Activated CD8-positive, alpha-beta T cell treated with anti-CD3 and anti-CD28 coated beads, Interleukin-2, amount 10 ng/mL, durations not matched to agents 7 days and 5 days (primary cell): Measurements from ENCODE around the gene ITGB5. TPM values are rescaled to one million over a fixed set of nuclear protein-coding genes. Genes with fewer than 3 reads are reported as not detected.
"Not testable (repeated sequence)": the region's sequence is repeated elsewhere in the genome, so short reads cannot be mapped to it uniquely, and the experiment has no call there.

Experiments
- ATAC-seq: fragments of 150-1000 bp; cut with Tn5 transposase; one replicate; pipeline ENCODE4 v1.10.0; 2021; ENCODE audit warnings: moderate library complexity
- CTCF ChIA-PET: fragments of 350-600 bp; sonication (Branson Sonifier 250); formaldehyde crosslinking; loops from one replicate; lab custom pipeline; 2021; ENCODE audit warnings: antibody characterized with exemption; lab: Charles Lee
- POLR2A ChIA-PET: fragments of 350-600 bp; sonication (Branson Sonifier 250); formaldehyde crosslinking; loops from one replicate; lab custom pipeline; 2021; ENCODE audit warnings: antibody characterized with exemption; lab: Charles Lee
- DNase-seq: peaks from one replicate; pipeline ENCODE4 v3.0.0-alpha.2; 2020
- H3K27ac Mint-ChIP-seq: one replicate; pipeline ENCODE4 v1.8.0; 2021; ENCODE audit warnings: mild to moderate bottlenecking, mixed read lengths
- H3K27me3 Mint-ChIP-seq: one replicate; pipeline ENCODE4 v1.8.0; 2021; ENCODE audit warnings: low read depth, mixed read lengths
- H3K36me3 Mint-ChIP-seq: one replicate; pipeline ENCODE4 v1.8.0; 2021; ENCODE audit warnings: low read depth, mixed read lengths
- H3K4me1 Mint-ChIP-seq: one replicate; pipeline ENCODE4 v1.8.0; 2021; ENCODE audit warnings: low read depth, mixed read lengths
- H3K4me3 Mint-ChIP-seq: one replicate; pipeline ENCODE4 v1.8.0; 2021; ENCODE audit warnings: mild to moderate bottlenecking, mixed read lengths
- H3K9me3 Mint-ChIP-seq: one replicate; pipeline ENCODE4 v1.8.0; 2022; ENCODE audit warnings: mixed read lengths; ENCODE audit not compliant: insufficient read depth
- total RNA-seq, 2 experiments: library from RNA; stranded (reverse); gene quantifications; one replicate each; pipeline ENCODE4 v1.2.3, GENCODE V29; 2021

ITGB5 gene
- total RNA-seq, 2 experiments from 2014 or later = not detected

GRCh38 chr3:124831628-124832199 is 55.5 kb downstream of the ITGB5 start:
- ATAC-seq (no peak), DNase-seq (no peak)
- POLR2A ChIA-PET = no interaction called here
- no peak overlapping the region for H3K27ac Mint-ChIP-seq
- no peak overlapping the region for H3K4me3 Mint-ChIP-seq
- peaks cover 32% of the 10 kb centered on the region for H3K27me3 Mint-ChIP-seq
- no peaks in the 10 kb centered on the region for H3K36me3 Mint-ChIP-seq
- no peaks in the 10 kb centered on the region for H3K9me3 Mint-ChIP-seq
- CTCF ChIA-PET = no interaction called here
- H3K4me1 Mint-ChIP-seq = peaks cover 14% of the 10 kb centered on the region

GRCh38 chr3:124829819-124830554 is 57.2 kb downstream of the ITGB5 start:
- CTCF ChIA-PET = no interaction called here
- peaks cover 5% of the 10 kb centered on the region for H3K4me1 Mint-ChIP-seq
- POLR2A ChIA-PET = no interaction called here

GRCh38 chr3:124829178-124829818 is 57.9 kb downstream of the ITGB5 start:
- H3K9me3 Mint-ChIP-seq = no peaks in the 10 kb centered on the region
- peaks cover 3% of the 10 kb centered on the region for H3K4me1 Mint-ChIP-seq
- DNase-seq = no peak
- CTCF ChIA-PET = no interaction called here
- H3K36me3 Mint-ChIP-seq = no peaks in the 10 kb centered on the region
- no peak overlapping the region for H3K4me3 Mint-ChIP-seq
- no peak overlapping the region for H3K27ac Mint-ChIP-seq
- no peak for ATAC-seq
- POLR2A ChIA-PET = no interaction called here
- H3K27me3 Mint-ChIP-seq = peaks cover 26% of the 10 kb centered on the region

More at GRCh38 chr3:124829819-124830554, 57.2 kb downstream of the ITGB5 start:
- H3K9me3 Mint-ChIP-seq = no peaks in the 10 kb centered on the region
- DNase-seq (no peak), ATAC-seq (no peak)
- H3K4me3 Mint-ChIP-seq = no peak overlapping the region
- no peak overlapping the region for H3K27ac Mint-ChIP-seq
- H3K36me3 Mint-ChIP-seq = no peaks in the 10 kb centered on the region
- peaks cover 27% of the 10 kb centered on the region for H3K27me3 Mint-ChIP-seq

GRCh38 chr3:124827476-124828206 is 59.5 kb downstream of the ITGB5 start:
- ATAC-seq, DNase-seq, POLR2A ChIA-PET: not testable (repeated sequence)

GRCh38 chr3:124826703-124827102 is 60.5 kb downstream of the ITGB5 start:
- ATAC-seq (no peak), DNase-seq (no peak)
- H3K27ac Mint-ChIP-seq = no peak overlapping the region
- ChIA-PET CTCF (no interaction called here), POLR2A (no interaction called here)
- no peaks in the 10 kb centered on the region for H3K4me1 Mint-ChIP-seq
- H3K27me3 Mint-ChIP-seq = peaks cover 17% of the 10 kb centered on the region
- H3K36me3 Mint-ChIP-seq = no peaks in the 10 kb centered on the region
- no peak overlapping the region for H3K4me3 Mint-ChIP-seq
- H3K9me3 Mint-ChIP-seq = no peaks in the 10 kb centered on the region

More at GRCh38 chr3:124827476-124828206, 59.5 kb downstream of the ITGB5 start:
- CTCF ChIA-PET = interaction anchor here (0.6 kb wide), 1 partner anchor 374 kb away, joined by 3 read pairs; no protein-coding TSS in a partner anchor
- H3K27ac Mint-ChIP-seq, H3K9me3 Mint-ChIP-seq, H3K4me1 Mint-ChIP-seq, H3K4me3 Mint-ChIP-seq, H3K36me3 Mint-ChIP-seq: not testable (repeated sequence)
- peaks cover 19% of the 10 kb centered on the region for H3K27me3 Mint-ChIP-seq

- H3K36me3 Mint-ChIP-seq = no peaks in the 10 kb centered on the region
These were observed 62.8 kb downstream of the ITGB5 start for GRCh38 chr3:124824286-124824915.

GRCh38 chr3:124823648-124824047 is 63.5 kb downstream of the ITGB5 start:
- Mint-ChIP-seq H3K36me3 (no peaks in the 10 kb centered on the region), H3K4me3 (no peak overlapping the region), H3K27ac (no peak overlapping the region), H3K27me3 (peaks cover 25% of the 10 kb centered on the region), H3K4me1 (no peaks in the 10 kb centered on the region), H3K9me3 (no peaks in the 10 kb centered on the region)
- DNase-seq (no peak), ATAC-seq (no peak)
- ChIA-PET POLR2A (no interaction called here), CTCF (no interaction called here)

More at GRCh38 chr3:124824286-124824915, 62.8 kb downstream of the ITGB5 start:
- Mint-ChIP-seq H3K27ac (no peak overlapping the region), H3K4me3 (no peak overlapping the region), H3K27me3 (peaks cover 22% of the 10 kb centered on the region), H3K4me1 (no peaks in the 10 kb centered on the region), H3K9me3 (no peaks in the 10 kb centered on the region)
- DNase-seq (no peak), ATAC-seq (no peak)
- POLR2A ChIA-PET = no interaction called here
- CTCF ChIA-PET = no interaction called here

GRCh38 chr3:124823206-124823605 is 64.0 kb downstream of the ITGB5 start:
- ChIA-PET POLR2A (no interaction called here), CTCF (no interaction called here)
- DNase-seq (no peak), ATAC-seq (no peak)
- Mint-ChIP-seq H3K4me1 (no peaks in the 10 kb centered on the region), H3K36me3 (no peaks in the 10 kb centered on the region), H3K27me3 (peaks cover 25% of the 10 kb centered on the region), H3K27ac (no peak overlapping the region), H3K4me3 (no peak overlapping the region), H3K9me3 (no peaks in the 10 kb centered on the region)

GRCh38 chr3:124821356-124821755 is 65.8 kb downstream of the ITGB5 start:
- ATAC-seq (no peak), DNase-seq (no peak)
- Mint-ChIP-seq H3K9me3 (no peaks in the 10 kb centered on the region), H3K4me3 (no peak overlapping the region), H3K4me1 (no peaks in the 10 kb centered on the region), H3K27ac (no peak overlapping the region), H3K27me3 (peaks cover 20% of the 10 kb centered on the region), H3K36me3 (no peaks in the 10 kb centered on the region)
- CTCF ChIA-PET = no interaction called here
- POLR2A ChIA-PET = no interaction called here

- Mint-ChIP-seq H3K27me3 (peaks cover 16% of the 10 kb centered on the region), H3K27ac (no peak overlapping the region), H3K9me3 (no peaks in the 10 kb centered on the region), H3K4me1 (no peaks in the 10 kb centered on the region), H3K36me3 (no peaks in the 10 kb centered on the region), H3K4me3 (no peak overlapping the region)
- DNase-seq (no peak), ATAC-seq (no peak)
- ChIA-PET CTCF (no interaction called here), POLR2A (no interaction called here)
These were observed 68.6 kb downstream of the ITGB5 start for GRCh38 chr3:124818398-124819091.

GRCh38 chr3:124817079-124817478 is 70.1 kb downstream of the ITGB5 start:
- H3K9me3 Mint-ChIP-seq = no peaks in the 10 kb centered on the region
- no peak overlapping the region for H3K4me3 Mint-ChIP-seq
- no peaks in the 10 kb centered on the region for H3K36me3 Mint-ChIP-seq
- DNase-seq (no peak), ATAC-seq (no peak)
- POLR2A ChIA-PET = no interaction called here
- no peaks in the 10 kb centered on the region for H3K4me1 Mint-ChIP-seq
- no peak overlapping the region for H3K27ac Mint-ChIP-seq
- peaks cover 27% of the 10 kb centered on the region for H3K27me3 Mint-ChIP-seq
- CTCF ChIA-PET = no interaction called here
